Measurements from ENCODE around the gene MPHOSPH9. TPM values are rescaled to one million over a fixed set of nuclear protein-coding genes. Genes with fewer than 3 reads are reported as not detected.
"Not testable (repeated sequence)": the region's sequence is repeated elsewhere in the genome, so short reads cannot be mapped to it uniquely, and the experiment has no call there.

Gene MPHOSPH9
- total RNA-seq, 2 experiments from 2014 or later, result 75.0 to 84.3 TPM

DNA sequence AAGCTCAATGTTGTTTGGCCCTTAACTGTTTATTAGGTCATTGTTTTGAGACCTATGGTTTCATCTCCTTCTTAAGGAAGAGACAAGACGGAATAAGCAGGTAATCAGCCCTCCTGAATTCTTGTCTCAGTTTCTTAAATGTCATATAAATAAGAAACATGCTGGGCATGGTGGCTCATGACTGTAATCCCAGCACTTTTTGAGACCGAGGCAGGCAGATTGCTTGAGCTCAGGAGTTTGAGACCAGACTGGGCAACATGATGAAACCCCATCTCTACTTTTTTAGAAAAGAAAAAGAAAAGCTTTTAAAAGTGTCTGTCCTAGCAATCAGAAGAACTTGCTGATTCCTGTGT is 5.4 kb upstream of the MPHOSPH9 start:
- CTCF ChIA-PET, result interaction anchor here (0.6 to 2.0 kb wide), 19 partner anchors 9 to 364 kb away, joined by 3 to 11 read pairs (median 4); partner anchors contain the start of genes ABCB9, ARL6IP4 and DDX55
- POLR2A ChIA-PET, result interaction anchor here (0.6 to 1.3 kb wide), 2 partner anchors 15 to 33 kb away, joined by 3 read pairs; no protein-coding TSS in a partner anchor

DNA sequence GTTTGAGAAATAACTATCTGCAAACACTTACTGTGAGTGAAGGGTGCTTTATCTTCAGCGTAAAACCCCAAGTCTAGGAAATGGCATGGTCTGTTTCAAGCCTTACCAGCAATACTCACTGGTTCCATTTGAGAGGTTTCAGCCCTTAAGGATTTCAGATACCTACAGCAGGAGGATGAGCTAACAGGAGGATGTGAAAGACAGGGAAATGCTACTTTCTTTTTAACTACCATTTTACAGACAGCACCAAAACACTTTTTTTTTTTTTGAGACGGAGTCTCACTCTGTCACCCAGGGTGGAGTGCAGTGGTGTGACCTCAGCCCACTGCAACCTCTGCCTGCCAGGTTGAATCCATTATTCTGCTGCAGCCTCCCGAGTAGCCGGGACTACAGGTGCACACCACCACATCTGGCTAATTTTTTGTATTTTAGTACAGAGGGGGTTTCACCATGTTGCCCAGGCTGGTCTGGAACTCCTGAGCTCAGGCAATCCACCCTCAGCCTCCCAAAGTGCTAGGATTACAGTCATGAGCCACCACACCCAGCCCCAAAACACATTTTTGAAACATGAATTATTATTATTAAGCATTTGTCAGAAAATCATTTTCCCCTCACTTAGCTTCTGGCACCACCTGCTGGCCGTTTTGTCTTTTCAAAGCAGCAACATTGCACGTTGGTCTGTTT is 4.8 kb upstream of the MPHOSPH9 start:
- ChIA-PET POLR2A (interaction anchor here (0.6 to 1.3 kb wide), 2 partner anchors 15 to 33 kb away, joined by 3 read pairs; no protein-coding TSS in a partner anchor), CTCF (interaction anchor here (0.6 to 2.0 kb wide), 19 partner anchors 9 to 365 kb away, joined by 3 to 11 read pairs (median 4); partner anchors contain the start of genes ABCB9, ARL6IP4 and DDX55)

DNA sequence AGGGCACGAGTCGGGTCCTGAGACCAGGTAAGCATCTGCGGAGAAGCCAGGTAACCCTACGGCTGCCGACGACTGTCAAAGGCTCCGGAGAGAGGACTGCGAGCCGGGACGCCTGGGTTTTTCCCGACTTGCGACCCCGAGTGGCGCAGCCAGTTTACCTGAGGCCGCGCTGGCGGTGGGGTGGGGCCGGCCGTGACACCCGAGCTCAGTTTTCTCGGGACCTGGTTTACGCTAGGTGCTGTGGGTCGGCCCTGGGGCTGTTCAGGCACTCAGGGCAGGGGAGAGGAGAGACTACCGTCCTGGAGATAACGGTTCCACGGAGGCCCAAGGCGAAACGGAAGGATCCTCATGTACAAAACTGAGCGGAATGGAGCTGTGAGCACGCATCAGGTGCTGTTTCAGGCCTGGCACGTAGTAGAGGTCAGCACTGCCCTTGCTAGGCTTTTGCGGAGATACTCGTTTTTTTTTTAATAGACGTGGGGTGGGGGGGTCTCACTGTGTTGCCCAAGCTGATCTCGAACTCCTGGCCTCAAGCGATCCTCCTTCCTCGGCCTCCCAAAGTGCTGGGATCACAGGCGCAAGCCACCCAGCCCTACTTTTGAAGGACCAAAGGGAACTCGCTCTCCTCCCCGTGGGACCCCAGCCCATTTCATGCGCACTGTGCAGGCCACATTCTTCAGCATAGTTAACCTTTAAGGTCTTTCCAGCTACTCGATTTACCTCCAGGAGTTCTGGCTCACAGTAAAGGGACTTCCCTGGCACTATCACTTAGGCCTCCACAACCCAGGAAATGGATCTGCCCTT is 766 bp upstream of the MPHOSPH9 start:
- CTCF ChIA-PET, result interaction anchor here (0.6 to 1.5 kb wide), 7 partner anchors 10 to 761 kb away, joined by 3 to 6 read pairs (median 3); partner anchors contain the start of gene OGFOD2
- POLR2A ChIA-PET, result interaction anchor here (0.6 to 3.1 kb wide), 11 partner anchors 10 to 257 kb away, joined by 3 to 32 read pairs (median 5); partner anchors contain the start of genes RILPL2 and SBNO1

DNA sequence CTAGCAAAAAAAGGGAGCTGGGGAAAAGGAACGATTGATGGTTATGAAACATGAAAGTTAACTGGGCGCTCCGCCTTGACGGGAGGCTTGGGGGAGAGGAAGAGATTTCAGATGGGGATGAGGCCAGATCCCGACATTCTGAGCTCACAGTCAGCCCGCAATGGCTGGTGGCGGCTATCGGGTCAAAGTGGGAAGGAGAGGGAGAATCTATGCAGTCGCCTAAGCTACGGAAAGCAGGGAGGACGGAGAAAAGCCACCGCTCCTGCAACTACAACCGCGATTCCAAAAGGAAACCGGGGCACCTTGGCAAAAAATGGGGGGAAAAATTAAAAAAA is 502 bp downstream of the MPHOSPH9 start:
- CTCF ChIA-PET, result interaction anchor here (0.7 to 1.3 kb wide), 5 partner anchors 9 to 258 kb away, joined by 3 to 6 read pairs (median 4); partner anchors contain the start of gene OGFOD2
- POLR2A ChIA-PET, result interaction anchor here (0.5 to 3.1 kb wide), 11 partner anchors 9 to 263 kb away, joined by 3 to 32 read pairs (median 4); partner anchors contain the start of genes PITPNM2, RILPL2 and SBNO1

DNA sequence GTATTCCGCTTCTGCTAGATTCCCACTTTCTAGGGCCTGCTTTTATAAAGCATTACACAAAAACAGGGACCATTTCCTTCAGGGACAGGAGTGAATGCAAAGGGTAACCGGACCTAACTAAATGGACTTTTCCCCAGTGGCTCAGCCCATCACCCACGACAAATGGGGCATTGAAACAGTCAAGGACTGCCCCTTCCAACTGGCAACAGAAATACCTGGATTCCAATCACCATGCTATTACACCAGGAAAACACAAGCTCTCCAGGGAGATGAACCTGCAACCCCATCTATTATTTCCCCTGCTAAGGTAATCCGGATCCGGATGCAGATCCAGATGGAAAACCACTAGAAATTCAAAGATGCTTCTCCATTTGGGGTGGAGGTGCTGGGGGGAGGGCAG is 1.0 kb downstream of the MPHOSPH9 start:
- ChIA-PET POLR2A (interaction anchor here (0.7 to 3.1 kb wide), 7 partner anchors 8 to 204 kb away, joined by 3 to 32 read pairs (median 4); partner anchors contain the start of genes PITPNM2, RILPL2 and SBNO1), CTCF (no interaction called here)

DNA sequence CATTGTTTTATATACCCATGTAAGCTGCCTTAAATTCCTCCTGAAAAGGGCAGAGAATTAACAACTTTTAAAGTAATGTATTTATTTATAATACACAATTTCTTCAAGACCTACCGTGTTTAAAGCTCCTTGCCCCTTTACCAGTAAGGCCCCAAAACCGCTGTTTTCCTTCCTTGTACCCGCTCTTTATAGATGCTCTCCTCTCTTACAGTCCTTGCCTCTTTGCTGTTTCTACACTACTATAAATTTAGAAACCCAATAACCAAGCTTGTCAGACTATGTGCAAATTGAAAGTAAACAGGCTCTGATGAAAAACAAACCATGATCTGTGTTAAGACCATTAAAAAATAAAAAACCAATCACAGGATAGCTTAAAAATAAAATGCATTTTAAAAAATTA is 3.9 kb downstream of the MPHOSPH9 start:
- ChIA-PET POLR2A (interaction anchor here (0.6 kb wide), 1 partner anchor 394 kb away, joined by 3 read pairs; no protein-coding TSS in a partner anchor), CTCF (interaction anchor here (1.0 to 1.5 kb wide), 2 partner anchors 9 to 186 kb away, joined by 3 to 7 read pairs; no protein-coding TSS in a partner anchor)

DNA sequence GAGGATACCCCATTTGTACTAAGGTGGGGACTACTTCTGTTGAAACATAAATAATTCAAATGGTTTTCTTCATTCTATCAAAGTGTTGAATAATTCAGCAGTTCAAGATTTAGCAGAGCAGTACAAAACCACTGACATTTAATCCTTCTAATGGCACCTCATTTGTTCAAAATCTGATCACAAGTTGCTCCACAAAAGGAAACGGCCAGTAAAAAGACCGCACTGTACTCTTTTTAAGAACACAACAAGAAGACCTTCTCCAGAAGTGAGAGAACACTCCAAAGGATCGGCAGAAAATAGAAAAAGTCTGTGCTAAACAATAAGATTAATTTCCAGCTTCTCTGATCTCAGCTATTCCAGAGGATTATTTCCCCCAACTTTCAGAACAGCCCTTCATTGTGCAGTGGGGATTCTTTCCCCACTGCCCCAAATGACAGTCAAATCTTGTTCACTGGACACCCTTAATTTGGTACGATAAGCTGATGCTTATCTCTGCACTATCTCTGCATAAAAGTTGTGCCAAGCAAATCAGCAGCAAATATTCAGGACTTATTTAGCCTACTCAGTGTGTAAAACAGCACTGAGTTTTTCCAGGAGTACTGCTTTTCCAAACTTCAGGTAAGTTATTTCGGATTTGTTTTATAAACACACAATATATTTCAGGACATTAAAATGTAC is 5.2 kb downstream of the MPHOSPH9 start:
- ChIA-PET POLR2A (no interaction called here), CTCF (interaction anchor here (1.8 kb wide), 1 partner anchor 10 kb away, joined by 9 read pairs; no protein-coding TSS in a partner anchor)

DNA sequence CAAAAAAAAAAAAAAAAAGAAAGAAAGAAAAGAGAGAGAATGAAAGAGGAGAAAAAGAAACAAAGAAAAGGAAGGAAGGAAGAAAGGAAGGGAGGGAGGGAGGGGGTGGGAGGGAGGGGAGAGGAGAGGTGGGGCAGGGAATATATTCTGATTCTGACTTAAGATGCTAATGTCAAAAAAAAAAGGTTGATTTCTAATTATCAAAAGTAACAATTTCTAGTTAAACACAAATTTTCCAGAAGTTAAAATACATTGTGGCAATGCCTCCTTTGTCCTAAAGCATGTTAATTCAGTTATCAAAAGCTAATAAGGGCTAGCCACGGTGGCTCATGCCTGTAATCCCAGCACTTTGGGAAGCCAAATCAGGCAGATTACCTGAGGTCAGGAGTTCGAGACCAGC is 7.5 kb downstream of the MPHOSPH9 start:
- POLR2A ChIA-PET, result no interaction called here

DNA sequence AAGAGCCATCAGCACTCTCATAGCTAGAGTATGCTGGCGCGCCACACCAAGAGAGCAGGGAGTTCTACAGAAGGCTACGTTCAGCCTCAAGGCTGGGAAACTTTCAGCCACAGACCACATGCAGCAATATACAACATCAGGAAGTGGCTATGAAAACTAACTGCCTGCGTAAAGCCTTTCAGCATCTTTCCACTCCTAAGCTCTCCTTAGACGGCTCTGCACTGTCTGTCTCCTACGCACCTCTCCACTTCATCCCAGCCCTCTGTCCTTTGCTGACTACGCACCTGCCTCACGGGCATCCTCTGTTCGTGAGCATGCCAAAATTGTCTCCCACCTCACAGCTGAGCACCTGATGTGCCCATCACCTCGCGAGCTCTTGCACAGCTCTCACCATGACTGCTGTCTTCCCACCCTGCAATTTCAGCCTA is 9.7 kb downstream of the MPHOSPH9 start:
- POLR2A ChIA-PET, result interaction anchor here (0.6 to 2.0 kb wide), 7 partner anchors 8 to 248 kb away, joined by 3 to 32 read pairs (median 3); partner anchors contain the start of genes MPHOSPH9, MTRFR and OGFOD2
- CTCF ChIA-PET, result interaction anchor here (0.6 to 2.7 kb wide), 3 partner anchors 10 to 35 kb away, joined by 3 to 11 read pairs (median 6); partner anchors contain the start of genes MPHOSPH9 and MTRFR

More for the DNA sequence above, 7.5 kb downstream of the MPHOSPH9 start:
- CTCF ChIA-PET, result no interaction called here

DNA sequence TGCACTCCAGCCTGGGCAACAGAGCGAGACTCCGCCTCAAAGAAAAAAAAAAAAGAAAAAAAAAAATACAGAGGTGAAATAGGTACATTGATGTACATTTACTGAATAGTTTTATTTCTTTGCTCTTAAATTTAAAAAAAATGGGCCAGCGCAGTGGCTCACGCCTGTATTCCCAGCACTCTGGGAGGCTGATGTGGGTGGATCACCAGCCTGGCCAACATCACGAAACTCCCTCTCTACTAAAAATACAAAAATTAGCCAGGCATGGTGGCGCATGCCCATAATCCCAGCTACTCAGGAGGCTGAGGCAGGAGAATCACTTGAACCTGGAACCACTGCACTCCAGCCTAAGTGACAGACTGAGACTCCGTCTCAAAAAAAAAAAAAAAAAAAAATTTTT is 25.1 kb downstream of the MPHOSPH9 start:
- CTCF ChIA-PET, POLR2A ChIA-PET: not testable (repeated sequence)

DNA sequence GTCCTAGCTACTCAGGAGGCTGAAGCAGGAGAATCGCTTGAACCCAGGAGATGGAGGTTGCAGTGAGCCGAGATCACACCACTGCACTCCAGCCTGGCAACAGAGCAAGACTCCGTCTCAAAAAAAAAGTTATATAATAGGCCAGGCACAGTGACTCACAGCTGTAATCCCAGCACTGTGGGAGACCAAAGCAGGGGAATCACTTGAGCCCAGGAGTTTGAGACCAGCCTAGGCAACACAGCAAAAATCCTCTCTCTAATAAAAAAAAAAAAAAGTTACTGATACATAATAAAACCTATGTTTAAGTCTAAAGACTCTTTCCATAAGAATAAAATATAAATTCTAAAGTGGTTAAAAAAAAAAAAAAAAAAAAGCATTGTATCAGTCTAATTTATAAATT is 26.1 kb downstream of the MPHOSPH9 start:
- CTCF ChIA-PET, POLR2A ChIA-PET: not testable (repeated sequence)

DNA sequence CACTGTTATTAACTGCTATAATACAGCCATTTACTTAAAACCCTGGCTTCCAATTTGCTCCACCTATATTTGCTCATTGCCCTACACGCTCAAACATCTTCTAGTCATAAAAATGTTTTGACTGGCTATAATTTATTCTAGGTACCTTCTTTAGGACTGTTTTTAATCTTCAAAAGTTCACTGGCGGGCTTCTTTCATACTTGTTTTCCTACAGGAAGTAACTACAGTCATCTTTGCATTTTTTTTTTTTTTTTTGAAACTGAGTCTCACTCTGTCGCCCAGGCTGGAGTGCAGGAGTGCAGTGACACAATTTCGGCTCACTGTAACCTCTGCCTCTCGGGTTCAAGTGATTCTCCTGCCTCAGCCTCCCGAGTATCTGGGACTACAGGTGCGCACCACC is 32.5 kb downstream of the MPHOSPH9 start:
- POLR2A ChIA-PET, result interaction anchor here (0.6 kb wide), 1 partner anchor 55 kb away, joined by 4 read pairs; no protein-coding TSS in a partner anchor
- CTCF ChIA-PET, result no interaction called here

DNA sequence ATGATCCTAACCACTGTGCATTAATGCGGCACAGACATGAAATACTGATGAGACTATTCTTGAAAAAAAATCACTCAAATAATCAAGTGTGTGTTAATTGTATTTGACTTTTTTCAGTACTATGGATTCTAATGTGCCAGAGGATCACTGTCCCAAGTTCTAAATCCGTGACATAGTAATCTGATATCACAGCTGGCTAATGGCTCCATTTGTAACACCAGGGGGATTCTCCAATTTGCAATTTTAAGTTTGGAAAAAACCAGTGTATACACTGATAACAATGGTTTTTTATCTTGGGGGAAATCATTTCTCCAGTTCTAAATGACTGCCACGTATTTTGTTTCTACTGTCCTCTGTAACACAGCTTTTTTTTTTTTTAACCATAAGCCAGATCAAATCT is 33.0 kb downstream of the MPHOSPH9 start:
- CTCF ChIA-PET, result no interaction called here
- POLR2A ChIA-PET, result no interaction called here

DNA sequence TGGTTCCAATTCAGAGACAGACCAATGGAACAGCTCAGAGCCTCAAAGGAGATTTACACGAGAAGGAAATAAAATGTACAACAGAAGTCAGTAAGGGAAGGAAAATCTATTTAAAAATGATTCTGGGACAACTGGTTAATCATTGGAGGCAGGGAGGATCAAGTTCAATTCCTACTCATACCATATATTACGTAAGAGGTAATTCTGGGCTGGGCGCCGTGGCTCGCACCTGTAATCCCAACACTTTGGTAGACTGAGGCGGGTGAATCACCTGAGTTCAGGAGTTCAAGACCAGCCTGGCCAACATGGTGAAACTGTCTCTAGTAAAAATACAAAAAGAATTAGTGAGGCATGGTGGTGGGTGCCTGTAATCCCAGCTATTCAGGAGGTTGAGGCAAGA is 45.3 kb downstream of the MPHOSPH9 start:
- CTCF ChIA-PET, result no interaction called here
- POLR2A ChIA-PET, result interaction anchor here (0.5 to 0.6 kb wide), 2 partner anchors 36 to 104 kb away, joined by 3 to 4 read pairs; no protein-coding TSS in a partner anchor

DNA sequence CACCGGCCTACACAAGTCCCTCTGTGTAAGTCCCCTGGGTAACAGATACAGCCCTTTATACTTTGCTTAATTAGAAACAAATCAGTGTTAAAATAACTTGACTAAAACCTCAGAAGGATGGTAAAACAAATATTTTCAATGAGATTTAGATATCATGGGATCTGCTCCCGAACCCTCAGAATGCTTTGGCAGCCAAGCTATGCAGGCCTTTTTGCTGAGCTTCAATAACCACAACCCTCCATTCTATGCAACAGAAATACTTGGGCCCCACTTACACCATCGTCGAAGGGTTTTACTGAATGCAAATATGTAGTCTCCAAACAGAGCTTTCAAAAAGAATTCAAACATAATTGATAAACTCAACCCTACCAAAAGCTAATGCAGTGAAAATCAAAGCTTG is 52.8 kb downstream of the MPHOSPH9 start:
- ChIA-PET CTCF (no interaction called here), POLR2A (no interaction called here)

DNA sequence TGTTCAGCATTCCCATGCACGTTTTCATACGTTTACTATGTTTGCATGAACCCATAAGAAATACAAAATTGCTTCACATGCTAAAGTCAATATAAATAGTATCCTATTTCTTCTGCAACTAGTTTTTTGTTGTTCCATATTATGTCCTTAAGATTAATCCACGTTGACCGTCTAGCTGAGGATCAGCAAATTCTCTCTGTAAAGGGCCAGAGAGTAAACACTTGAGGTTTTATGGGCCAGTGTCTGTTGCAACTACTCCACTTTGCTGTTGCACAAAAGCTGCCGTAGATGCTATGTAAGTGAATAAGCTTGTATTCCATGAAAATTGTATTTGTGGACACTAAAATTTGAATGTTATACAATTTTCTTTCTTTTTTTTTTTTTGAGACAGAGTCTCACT is 61.0 kb downstream of the MPHOSPH9 start:
- ChIA-PET CTCF (no interaction called here), POLR2A (interaction anchor here (0.7 kb wide), 1 partner anchor 29 kb away, joined by 10 read pairs; no protein-coding TSS in a partner anchor)

DNA sequence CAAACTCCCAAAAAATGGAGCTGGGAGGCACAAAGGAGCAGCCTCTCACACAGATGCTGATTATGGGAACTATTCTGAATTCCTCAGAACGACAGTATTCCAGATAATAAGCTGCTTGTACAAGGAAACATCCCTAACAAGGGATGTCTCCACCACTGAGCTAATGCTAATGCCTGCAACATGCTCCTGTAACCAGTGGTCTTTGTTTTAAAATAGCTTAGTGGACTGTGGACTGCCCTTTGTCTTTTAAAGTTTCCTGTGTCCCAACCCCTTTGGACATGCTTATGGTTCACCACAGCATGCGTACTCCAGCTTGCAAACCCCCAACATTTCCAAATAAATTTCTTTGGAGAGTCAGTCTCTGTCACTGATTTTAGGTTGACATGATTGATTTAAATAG is 65.6 kb downstream of the MPHOSPH9 start:
- ChIA-PET POLR2A (no interaction called here), CTCF (no interaction called here)

DNA sequence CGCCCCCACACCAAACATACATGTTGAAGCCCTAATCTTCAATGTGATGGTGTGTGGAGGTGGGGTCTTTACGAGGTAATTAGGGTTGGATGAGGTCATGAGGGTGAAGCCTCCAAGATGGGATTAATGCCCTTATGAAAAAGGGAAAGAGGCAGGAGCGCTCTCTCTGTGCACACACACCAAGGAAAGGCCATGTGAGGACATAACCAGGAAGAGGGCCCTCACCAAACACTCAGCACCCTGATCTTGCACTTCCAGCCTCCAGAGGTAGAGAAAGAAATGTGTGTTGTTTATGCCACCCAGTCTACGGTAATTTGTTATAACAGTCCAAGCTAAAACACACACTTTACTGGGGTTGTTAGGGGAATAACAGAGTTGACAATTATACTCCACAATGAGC is 67.4 kb downstream of the MPHOSPH9 start:
- POLR2A ChIA-PET, result no interaction called here
- CTCF ChIA-PET, result no interaction called here

DNA sequence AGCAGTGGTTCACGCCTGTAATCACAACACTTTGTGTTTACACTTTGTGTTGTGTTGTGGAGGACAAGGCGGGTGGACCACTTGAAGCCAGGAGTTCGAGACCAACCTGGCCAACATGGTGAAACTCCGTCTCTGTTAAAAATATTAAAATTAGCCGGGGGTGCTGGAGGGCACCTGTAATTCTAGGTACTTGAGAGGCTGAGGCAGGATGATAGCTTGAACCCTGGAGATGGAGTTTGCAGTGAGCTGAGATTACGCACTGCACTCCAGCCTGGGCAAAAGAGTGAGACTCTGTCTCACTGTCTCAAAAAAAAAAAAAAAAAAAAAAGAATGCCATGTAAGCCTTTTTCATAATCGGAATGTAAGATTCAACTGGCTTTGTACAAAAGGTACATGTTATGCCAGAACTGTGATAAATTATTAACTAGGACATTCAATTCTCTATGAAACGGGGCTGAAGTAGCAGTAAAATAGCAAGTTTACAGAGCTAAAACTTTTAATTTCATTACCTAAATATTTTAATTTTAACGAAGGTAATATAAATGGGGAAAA is 68.2 kb downstream of the MPHOSPH9 start:
- CTCF ChIA-PET, result no interaction called here
- POLR2A ChIA-PET, result interaction anchor here (0.5 kb wide), 1 partner anchor 46 kb away, joined by 4 read pairs; no protein-coding TSS in a partner anchor

All from activated CD8-positive, alpha-beta memory T cell treated with anti-CD3 and anti-CD28 coated beads for 36 hours (primary cell).